ENCODE results near the gene NRG2.

Gene NRG2

DNA sequence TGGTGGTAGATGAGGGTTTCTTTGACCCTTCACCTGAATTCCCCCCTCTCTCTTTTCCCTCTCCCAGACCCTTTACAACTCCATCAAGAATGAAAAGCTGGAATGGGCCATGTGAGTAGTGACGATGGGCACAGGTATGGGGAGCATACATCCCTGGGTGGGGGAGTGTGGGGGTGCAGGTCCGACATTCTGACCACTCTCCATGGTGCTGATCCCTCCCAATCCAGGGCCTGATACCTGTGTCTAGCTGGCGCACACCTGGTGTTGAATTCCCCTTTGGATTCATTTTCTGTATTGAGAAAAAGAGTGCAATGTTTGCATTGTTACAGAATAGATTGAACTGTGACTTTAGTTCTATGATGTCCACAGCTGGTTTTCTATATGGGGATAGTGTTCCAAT lies 207.4 kb downstream of the NRG2 start:
- no peak for DNase-seq (ENCODE audit: low read depth)
- no peak overlapping the region for H3K4me3 ChIP-seq (ENCODE audit: low read length)
- TF ChIP-seq, protein P1, sequence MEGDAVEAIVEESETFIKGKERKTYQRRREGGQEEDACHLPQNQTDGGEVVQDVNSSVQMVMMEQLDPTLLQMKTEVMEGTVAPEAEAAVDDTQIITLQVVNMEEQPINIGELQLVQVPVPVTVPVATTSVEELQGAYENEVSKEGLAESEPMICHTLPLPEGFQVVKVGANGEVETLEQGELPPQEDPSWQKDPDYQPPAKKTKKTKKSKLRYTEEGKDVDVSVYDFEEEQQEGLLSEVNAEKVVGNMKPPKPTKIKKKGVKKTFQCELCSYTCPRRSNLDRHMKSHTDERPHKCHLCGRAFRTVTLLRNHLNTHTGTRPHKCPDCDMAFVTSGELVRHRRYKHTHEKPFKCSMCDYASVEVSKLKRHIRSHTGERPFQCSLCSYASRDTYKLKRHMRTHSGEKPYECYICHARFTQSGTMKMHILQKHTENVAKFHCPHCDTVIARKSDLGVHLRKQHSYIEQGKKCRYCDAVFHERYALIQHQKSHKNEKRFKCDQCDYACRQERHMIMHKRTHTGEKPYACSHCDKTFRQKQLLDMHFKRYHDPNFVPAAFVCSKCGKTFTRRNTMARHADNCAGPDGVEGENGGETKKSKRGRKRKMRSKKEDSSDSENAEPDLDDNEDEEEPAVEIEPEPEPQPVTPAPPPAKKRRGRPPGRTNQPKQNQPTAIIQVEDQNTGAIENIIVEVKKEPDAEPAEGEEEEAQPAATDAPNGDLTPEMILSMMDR (conservative IDR thresholded peaks at IDR 0.05; ENCODE audit: low read depth, low read length): no peak

GRCh38 chr5:139833525-139833924 lies 209.6 kb downstream of the NRG2 start:
- H3K4me3 ChIP-seq (ENCODE audit: low read length): no peak overlapping the region
- DNase-seq (ENCODE audit: low read depth): no peak
- TF ChIP-seq, protein P1 (conservative IDR thresholded peaks at IDR 0.05; ENCODE audit: low read depth, low read length): no peak

- no peak for DNase-seq (ENCODE audit: low read depth)
- no peak overlapping the region for H3K4me3 ChIP-seq (ENCODE audit: low read length)
- TF ChIP-seq, protein P1 (conservative IDR thresholded peaks at IDR 0.05; ENCODE audit: low read depth, low read length): no peak
Measured at GRCh38 chr5:139831624-139832023, 211.5 kb downstream of the NRG2 start.

DNA sequence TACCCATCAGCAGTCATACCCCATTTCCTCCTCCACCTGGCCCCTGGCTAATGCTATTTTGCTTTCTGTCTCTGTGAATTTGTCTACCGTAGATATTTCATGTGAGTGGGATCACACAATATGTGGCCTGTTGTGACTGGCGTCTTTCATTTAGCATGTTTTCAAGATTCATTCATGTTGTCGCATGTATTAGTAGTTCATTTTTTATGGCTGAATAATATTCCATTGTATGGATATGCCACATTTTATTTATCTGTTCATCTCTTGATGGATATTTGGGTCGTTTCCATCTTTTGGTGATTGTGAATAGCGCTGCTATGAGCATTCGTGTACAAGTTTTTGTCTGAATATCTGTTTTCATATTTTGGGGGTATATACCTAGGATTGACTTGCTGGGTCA lies 213.6 kb downstream of the NRG2 start:
- no peak for DNase-seq (ENCODE audit: low read depth)
- TF ChIP-seq, protein P1 (conservative IDR thresholded peaks at IDR 0.05; ENCODE audit: low read depth, low read length): no peak
- H3K4me3 ChIP-seq (ENCODE audit: low read length): no peak overlapping the region

GRCh38 chr5:139828207-139828895 lies 214.7 kb downstream of the NRG2 start:
- DNase-seq (ENCODE audit: low read depth): no peak
- H3K4me3 ChIP-seq (ENCODE audit: low read length): no peak overlapping the region
- TF ChIP-seq, protein P1 (conservative IDR thresholded peaks at IDR 0.05; ENCODE audit: low read depth, low read length): no peak

DNA sequence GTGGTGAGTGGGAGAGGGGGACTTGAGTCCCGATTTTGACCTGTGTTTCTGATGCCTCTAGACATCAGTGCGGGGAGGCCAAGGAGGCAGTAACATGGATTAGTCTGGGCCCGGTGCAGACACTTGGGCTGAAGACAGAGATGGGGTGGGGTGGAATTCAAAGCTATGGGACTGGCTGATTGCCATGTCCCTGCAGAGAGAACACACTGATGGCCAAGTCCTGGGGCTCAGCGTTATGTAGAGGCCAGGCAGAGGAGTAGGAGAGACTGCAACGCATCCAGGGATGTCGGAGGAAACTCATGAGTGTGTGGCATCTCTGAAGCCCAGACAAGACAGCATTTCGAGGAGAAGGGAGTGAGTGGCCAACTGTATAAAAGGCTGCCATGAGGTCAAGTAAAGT lies 217.4 kb downstream of the NRG2 start:
- DNase-seq (ENCODE audit: low read depth): no peak
- TF ChIP-seq, protein P1 (conservative IDR thresholded peaks at IDR 0.05; ENCODE audit: low read depth, low read length): no peak

DNA sequence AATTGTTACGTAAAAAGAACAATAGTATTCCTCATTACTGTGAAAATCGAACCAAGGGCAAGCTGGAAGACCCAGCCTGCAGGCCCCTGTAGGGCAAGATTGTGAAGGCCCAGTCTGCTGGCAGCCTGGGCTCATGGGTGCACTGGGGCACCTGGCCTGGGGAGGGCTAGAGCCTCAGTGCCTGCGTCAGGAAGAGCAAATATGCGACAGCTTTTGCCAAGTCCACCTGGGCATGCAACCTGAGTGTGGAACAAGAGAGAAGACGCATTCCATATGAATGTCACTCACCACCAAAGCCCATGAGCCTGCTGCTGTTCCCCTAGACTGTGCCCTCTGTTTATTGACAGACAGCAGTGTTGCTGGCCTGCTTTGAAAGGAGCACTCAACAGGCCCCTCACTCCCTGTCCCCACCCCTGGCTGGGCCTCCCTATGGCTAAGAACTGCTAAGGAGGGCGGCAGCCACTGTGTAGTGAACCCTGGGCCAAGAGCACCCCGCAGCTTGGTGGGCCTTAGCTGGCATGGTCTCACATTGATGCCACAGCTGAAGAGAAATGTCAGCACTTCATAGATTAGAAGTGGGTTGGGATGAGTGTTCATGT lies 219.2 kb downstream of the NRG2 start:
- H3K4me3 ChIP-seq (ENCODE audit: low read length): no peak overlapping the region
- TF ChIP-seq, protein P1 (conservative IDR thresholded peaks at IDR 0.05; ENCODE audit: low read depth, low read length): no peak

More for the DNA sequence above, 217.4 kb downstream of the NRG2 start:
- H3K4me3 ChIP-seq (ENCODE audit: low read length): no peak overlapping the region

More for the DNA sequence above, 219.2 kb downstream of the NRG2 start:
- no peak for DNase-seq (ENCODE audit: low read depth)
